Activated CD8-positive, alpha-beta memory T cell treated with anti-CD3 and anti-CD28 coated beads for 36 hours (primary cell): ENCODE measurements around the gene CHSY3. TPM values are rescaled to one million over a fixed set of nuclear protein-coding genes. Genes with fewer than 3 reads are reported as not detected.

ENCODE experiments used
- CTCF ChIA-PET: fragments of 350-600 bp; sonication (Branson Sonifier 250); formaldehyde crosslinking; loops from one replicate; lab custom pipeline; 2021; ENCODE audit warnings: antibody characterized with exemption; lab: Charles Lee
- POLR2A ChIA-PET: fragments of 350-600 bp; sonication (Branson Sonifier 250); formaldehyde crosslinking; loops from one replicate; lab custom pipeline; 2021; ENCODE audit warnings: antibody characterized with exemption; lab: Charles Lee
- total RNA-seq, 2 experiments: library from RNA; stranded (reverse); gene quantifications; one replicate each; pipeline ENCODE4 v1.2.3, GENCODE V29; 2021

CHSY3 gene
- total RNA-seq, 2 experiments from 2014 or later: 0.06 TPM; not detected in 1

DNA sequence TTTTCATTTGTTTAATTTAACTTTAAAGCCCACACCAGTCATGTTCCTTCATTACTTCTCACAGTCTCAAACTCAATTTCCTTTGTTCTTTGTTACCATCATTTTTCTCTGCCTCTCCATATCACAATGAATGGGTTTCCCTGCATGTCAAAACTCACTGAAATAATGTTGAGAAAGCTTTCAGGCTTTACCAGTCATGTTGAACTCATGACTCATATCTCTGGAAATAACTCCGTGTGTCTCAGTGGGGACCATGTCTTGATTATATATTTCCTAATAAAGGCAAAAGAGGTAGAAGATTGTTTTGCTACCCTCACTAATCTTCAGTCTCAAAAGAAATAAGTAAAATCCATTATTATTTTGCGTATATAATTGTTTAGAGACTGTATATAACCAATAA, 231.2 kb downstream of the CHSY3 start:
- CTCF ChIA-PET: no interaction called here
- POLR2A ChIA-PET: no interaction called here

DNA sequence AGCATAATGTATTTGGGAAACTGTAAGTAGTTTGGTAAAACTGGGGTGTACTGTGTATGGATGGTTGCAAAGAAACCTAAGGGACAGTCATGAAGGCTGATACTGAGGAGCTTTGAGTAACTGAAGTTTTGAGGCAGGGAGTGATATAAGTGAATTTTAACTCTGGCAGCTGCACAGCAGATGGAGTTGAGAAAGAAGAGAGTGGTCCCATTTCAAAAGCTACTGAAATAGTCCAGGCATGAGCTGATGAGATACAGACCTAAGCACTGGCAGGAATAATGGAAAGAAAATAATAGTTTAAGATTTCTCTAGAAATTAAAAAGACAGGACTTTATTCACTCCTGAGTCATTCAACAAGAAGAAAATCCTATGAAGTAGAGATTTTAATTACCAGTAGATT, 232.0 kb downstream of the CHSY3 start:
- POLR2A ChIA-PET: no interaction called here
- CTCF ChIA-PET: no interaction called here

GRCh38 chr5:130137681-130138080, 233.4 kb downstream of the CHSY3 start:
- CTCF ChIA-PET: no interaction called here

GRCh38 chr5:130138406-130139045, 234.3 kb downstream of the CHSY3 start:
- POLR2A ChIA-PET: no interaction called here
- CTCF ChIA-PET: no interaction called here

More at GRCh38 chr5:130137681-130138080, 233.4 kb downstream of the CHSY3 start:
- POLR2A ChIA-PET: no interaction called here

DNA sequence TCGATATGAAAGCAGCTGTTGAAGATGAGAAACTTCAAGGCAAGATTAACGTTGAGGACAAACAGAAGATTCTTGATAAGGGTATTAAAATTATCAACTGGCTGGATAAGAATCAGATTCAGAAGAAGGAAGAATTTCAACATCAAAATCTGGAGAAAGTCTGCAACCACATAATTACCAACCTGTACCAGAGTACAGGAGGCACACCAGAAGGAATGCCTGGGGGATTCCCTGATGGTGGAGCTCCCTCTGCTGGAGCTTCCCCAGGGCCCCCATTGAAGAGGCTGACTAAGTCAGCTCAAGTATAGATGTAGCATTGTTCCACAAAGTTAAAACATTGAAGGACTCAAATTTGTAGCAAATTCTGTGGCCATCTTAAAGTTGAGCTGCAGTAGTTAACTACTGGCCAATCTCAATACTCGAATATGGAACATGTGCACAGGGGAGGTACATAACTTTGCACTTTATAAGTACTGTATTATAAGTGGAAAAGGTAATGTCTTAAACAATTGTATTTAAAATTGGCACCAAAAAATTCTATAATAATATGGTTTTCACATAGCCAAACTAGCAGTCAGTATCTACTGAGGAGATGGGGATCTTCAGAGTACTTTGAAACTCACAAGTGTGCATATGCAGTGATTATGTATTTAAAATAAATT, 237.5 kb downstream of the CHSY3 start:
- ChIA-PET CTCF (no interaction called here), POLR2A (no interaction called here)

DNA sequence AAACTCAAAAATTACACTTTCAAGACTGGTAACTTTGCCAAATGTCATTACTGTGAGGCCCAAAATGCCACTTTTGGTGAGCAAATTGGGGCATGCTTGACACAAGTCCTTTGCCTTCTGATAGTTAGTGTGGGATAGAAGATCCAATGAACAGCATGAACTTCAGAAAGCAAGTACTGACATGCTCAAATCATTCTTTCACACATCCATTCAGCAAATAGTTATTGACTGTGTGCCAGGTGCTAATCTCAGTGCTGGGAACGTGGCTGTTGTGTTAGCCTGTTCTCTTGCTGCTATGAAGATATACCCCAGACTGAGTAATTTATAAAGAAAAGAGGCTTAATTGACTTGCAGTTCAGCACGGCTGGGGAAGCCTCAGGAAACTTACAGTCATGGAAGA, 247.0 kb downstream of the CHSY3 start:
- POLR2A ChIA-PET: no interaction called here
- CTCF ChIA-PET: no interaction called here

- CTCF ChIA-PET: no interaction called here
These were observed 251.2 kb downstream of the CHSY3 start for GRCh38 chr5:130155345-130156011.

DNA sequence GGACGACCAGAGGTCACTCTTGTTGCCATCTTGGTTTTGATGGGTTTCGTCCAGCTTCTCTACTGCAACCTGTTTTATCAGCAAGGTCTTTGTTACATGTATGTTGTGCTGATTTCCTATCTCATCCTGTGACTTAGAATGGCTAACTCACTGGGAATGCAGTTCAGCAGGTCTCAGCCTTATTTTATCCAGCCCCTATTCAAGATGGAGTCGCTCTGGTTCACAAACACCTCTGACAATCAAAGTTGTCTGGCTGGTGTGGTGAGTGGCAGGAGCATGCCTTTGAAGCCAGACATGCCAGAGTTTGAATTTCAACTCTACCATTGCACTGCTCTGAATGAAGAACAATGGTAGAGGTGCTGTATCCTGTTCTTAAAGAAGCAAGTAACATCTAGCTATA, 253.8 kb downstream of the CHSY3 start:
- ChIA-PET CTCF (no interaction called here), POLR2A (no interaction called here)

More at GRCh38 chr5:130155345-130156011, 251.2 kb downstream of the CHSY3 start:
- POLR2A ChIA-PET: no interaction called here

- CTCF ChIA-PET: no interaction called here
These were observed 255.7 kb downstream of the CHSY3 start for GRCh38 chr5:130159968-130160367.

GRCh38 chr5:130164966-130165365, 260.7 kb downstream of the CHSY3 start:
- CTCF ChIA-PET: no interaction called here
- POLR2A ChIA-PET: no interaction called here

More at GRCh38 chr5:130159968-130160367, 255.7 kb downstream of the CHSY3 start:
- POLR2A ChIA-PET: no interaction called here

DNA sequence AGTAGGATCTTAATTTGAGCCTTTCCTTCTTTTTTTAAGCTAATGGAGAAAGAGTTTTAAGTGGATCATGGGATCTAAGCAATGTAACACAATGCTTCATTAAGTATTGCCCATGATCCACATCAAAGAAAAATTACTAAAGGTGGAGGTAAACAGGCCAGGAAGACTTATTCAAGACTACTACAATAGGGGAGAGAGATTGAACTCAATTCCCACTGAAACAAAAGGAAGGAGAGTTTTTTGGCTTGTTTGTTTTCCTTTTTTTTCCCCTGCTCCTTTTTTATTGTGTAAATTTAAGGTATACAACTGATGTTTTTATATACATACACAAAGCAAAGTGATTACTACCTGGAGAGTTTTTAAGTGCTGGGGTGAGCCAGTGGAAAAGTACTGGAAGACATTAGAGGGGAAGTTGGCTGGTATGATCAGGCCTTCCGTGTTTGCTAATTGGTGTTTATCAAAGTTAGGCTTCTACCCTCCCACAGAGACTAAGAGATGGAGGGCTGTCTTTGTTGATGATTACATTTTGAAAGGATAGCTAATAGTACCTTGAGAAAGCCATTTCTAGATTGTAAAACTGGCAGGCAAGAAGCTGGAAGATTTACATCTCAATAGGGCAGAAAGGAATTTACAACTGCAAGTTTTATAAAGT, 262.7 kb downstream of the CHSY3 start:
- ChIA-PET POLR2A (no interaction called here), CTCF (no interaction called here)

- ChIA-PET CTCF (no interaction called here), POLR2A (no interaction called here)
These were observed 263.9 kb downstream of the CHSY3 start for GRCh38 chr5:130168211-130168610.

GRCh38 chr5:130171699-130172098, 267.4 kb downstream of the CHSY3 start:
- POLR2A ChIA-PET: no interaction called here
- CTCF ChIA-PET: no interaction called here

DNA sequence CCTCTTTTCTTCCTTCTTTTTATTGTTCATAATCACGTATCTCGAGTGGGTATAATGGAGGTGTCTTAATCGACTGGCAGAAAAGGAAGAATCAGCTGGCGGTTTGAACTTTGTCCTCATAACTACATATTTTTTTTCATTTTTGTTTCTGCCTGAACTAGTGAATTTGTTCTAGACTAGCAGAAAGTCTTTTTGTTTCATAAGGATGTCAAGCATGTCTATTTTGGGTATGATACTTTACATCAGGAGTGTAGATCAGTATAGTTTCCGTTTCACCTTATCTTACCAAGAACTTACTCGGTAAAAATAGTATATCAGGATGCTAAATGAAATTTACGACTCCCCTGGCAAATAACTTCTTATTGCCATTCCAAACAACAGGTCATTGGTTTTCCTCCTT, 278.9 kb downstream of the CHSY3 start:
- CTCF ChIA-PET: no interaction called here
- POLR2A ChIA-PET: no interaction called here

DNA sequence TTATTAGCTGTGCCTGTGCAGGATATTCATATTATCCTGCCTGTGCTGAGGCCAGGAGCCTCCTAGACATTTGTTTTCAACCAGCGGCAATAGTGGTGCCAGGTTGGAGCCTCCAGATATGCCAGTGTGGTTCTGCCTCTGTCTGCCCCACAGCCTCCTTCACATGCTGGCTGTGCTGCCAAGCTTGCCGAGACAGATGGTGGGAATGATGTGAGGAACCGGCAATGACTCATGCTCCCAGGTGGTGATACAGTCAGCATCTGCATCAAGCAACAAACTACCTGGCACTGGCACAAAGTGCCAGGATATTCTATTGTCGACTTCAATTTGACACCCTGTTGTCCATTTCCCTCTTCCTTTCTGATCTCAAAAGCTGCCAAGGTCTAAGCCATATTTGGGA, 285.7 kb downstream of the CHSY3 start:
- POLR2A ChIA-PET: no interaction called here
- CTCF ChIA-PET: no interaction called here

- CTCF ChIA-PET: no interaction called here
These were observed 294.7 kb downstream of the CHSY3 start for GRCh38 chr5:130198927-130199326.

GRCh38 chr5:130206686-130207085, 302.4 kb downstream of the CHSY3 start:
- CTCF ChIA-PET: no interaction called here
- POLR2A ChIA-PET: no interaction called here

More at GRCh38 chr5:130198927-130199326, 294.7 kb downstream of the CHSY3 start:
- POLR2A ChIA-PET: no interaction called here

- CTCF ChIA-PET: no interaction called here
These were observed 309.3 kb downstream of the CHSY3 start for GRCh38 chr5:130213607-130214006.

GRCh38 chr5:130216286-130216685, 312.0 kb downstream of the CHSY3 start:
- ChIA-PET CTCF (no interaction called here), POLR2A (no interaction called here)

More at GRCh38 chr5:130213607-130214006, 309.3 kb downstream of the CHSY3 start:
- POLR2A ChIA-PET: no interaction called here

- ChIA-PET POLR2A (no interaction called here), CTCF (no interaction called here)
These were observed 318.3 kb downstream of the CHSY3 start for GRCh38 chr5:130222573-130222972.
